HepG2 (cell line): Measurements from ENCODE around the gene CSNK1D. TPM values are rescaled to one million over a fixed set of nuclear protein-coding genes. Genes with fewer than 3 reads are reported as not detected.
A peak's percentile ranks its signal among the peaks of the same experiment; 100 is the strongest.

Source experiments
- ASH2L ChIP-seq: fragments of 300-600, 200-600 bp; sonication (generic); IDR thresholded peaks from 2 replicates; pipeline ENCODE4 v1.7.0; 2017; ENCODE audit warnings: low read depth, mild to moderate bottlenecking, moderate library complexity, mixed read lengths, low read length; ENCODE audit not compliant: insufficient read length
- BORCS8-MEF2B ChIP-seq: sonication (generic); formaldehyde crosslinking; IDR thresholded peaks from 2 replicates; pipeline ENCODE4 v1.8.0; 2022; ENCODE audit warnings: mild to moderate bottlenecking, missing genetic modification reagents
- CCDC6 ChIP-seq: sonication (generic); formaldehyde crosslinking; IDR thresholded peaks from 2 replicates; pipeline ENCODE4 v1.8.1; 2022; ENCODE audit warnings: mild to moderate bottlenecking, missing genetic modification reagents, moderate library complexity
- HMGA1 ChIP-seq: sonication (generic); formaldehyde crosslinking; conservative IDR thresholded peaks from 2 replicates; pipeline ENCODE4 v1.4.0; 2020; ENCODE audit warnings: missing genetic modification reagents
- MAFF ChIP-seq: IDR thresholded peaks from 2 replicates; pipeline ENCODE4 v1.6.1; 2011; ENCODE audit warnings: low read depth, low read length, improper control_type of control experiment
- PPARG ChIP-seq: conservative IDR thresholded peaks from 2 replicates; pipeline ENCODE4 v1.6.1; 2016; ENCODE audit warnings: missing biosample characterization, missing genetic modification reagents
- PREB ChIP-seq: sonication (generic); formaldehyde crosslinking; IDR thresholded peaks from 2 replicates; pipeline ENCODE4 v1.4.0; 2020; ENCODE audit warnings: missing genetic modification reagents
- SMYD3 ChIP-seq: sonication (generic); formaldehyde crosslinking; IDR thresholded peaks from 2 replicates; pipeline ENCODE4 v1.8.1; 2023; ENCODE audit warnings: mild to moderate bottlenecking, missing genetic modification reagents
- SOX6 ChIP-seq, 2 experiments: fragments of 450-650 bp in 1 of 2; sonication (generic) in 1 of 2; formaldehyde crosslinking in 1 of 2; IDR thresholded peaks; 2 replicates each; pipeline versions ENCODE4 v1.4.0 to v1.6.1; 2017 to 2020; ENCODE audit warnings: antibody characterized with exemption in 1 of 2, mild to moderate bottlenecking in 1 of 2, missing genetic modification reagents in 1 of 2
- SP2 ChIP-seq: sonication (generic); formaldehyde crosslinking; IDR thresholded peaks from 2 replicates; pipeline ENCODE4 v1.5.1; 2020; ENCODE audit warnings: mild to moderate bottlenecking, missing genetic modification reagents
- TAF15 ChIP-seq: fragments of 200-400 bp; formaldehyde crosslinking; IDR thresholded peaks from one replicate; pipeline ENCODE4 v1.6.1; 2018; ENCODE audit warnings: mild to moderate bottlenecking, low read depth, low read length; ENCODE audit not compliant: poor library complexity, severe bottlenecking
- U2AF1 ChIP-seq: fragments of 200-400 bp; formaldehyde crosslinking; optimal IDR thresholded peaks from 2 replicates; pipeline ENCODE3; 2017; ENCODE audit warnings: mild to moderate bottlenecking, low read depth, low read length
- ZFP41 ChIP-seq: sonication (generic); formaldehyde crosslinking; IDR thresholded peaks from 2 replicates; pipeline ENCODE4 v1.4.0; 2020; ENCODE audit warnings: mild to moderate bottlenecking, missing genetic modification reagents, borderline replicate concordance
- ZNF350 ChIP-seq: sonication (generic); formaldehyde crosslinking; IDR thresholded peaks from 2 replicates; pipeline ENCODE4 v1.4.0; 2020; ENCODE audit warnings: mild to moderate bottlenecking, low read depth, missing genetic modification reagents, borderline replicate concordance
- ZNF414 ChIP-seq: sonication (generic); formaldehyde crosslinking; IDR thresholded peaks from 2 replicates; pipeline ENCODE4 v1.5.0; 2020; ENCODE audit warnings: missing genetic modification reagents
- ZNF557 ChIP-seq: sonication (generic); formaldehyde crosslinking; IDR thresholded peaks from 2 replicates; pipeline ENCODE4 v1.4.0; 2020; ENCODE audit warnings: missing genetic modification reagents
- ZNF589 ChIP-seq: sonication (generic); formaldehyde crosslinking; conservative IDR thresholded peaks from 2 replicates; pipeline ENCODE4 v1.8.0; 2022; ENCODE audit warnings: mild to moderate bottlenecking, moderate library complexity, missing genetic modification reagents
- ZNF597 ChIP-seq: sonication (generic); formaldehyde crosslinking; IDR thresholded peaks from 2 replicates; pipeline ENCODE4 v1.5.0; 2020; ENCODE audit warnings: missing genetic modification reagents
- ZNF792 ChIP-seq: IDR thresholded peaks from 2 replicates; pipeline ENCODE4 v1.6.1; 2016
- ZNF878 ChIP-seq: sonication (generic); formaldehyde crosslinking; IDR thresholded peaks from 2 replicates; pipeline ENCODE4 v1.8.1; 2023; ENCODE audit warnings: mild to moderate bottlenecking, missing genetic modification reagents, moderate library complexity
- ZSCAN9 ChIP-seq: IDR thresholded peaks from 2 replicates; pipeline ENCODE4 v1.6.1; 2016; ENCODE audit warnings: borderline replicate concordance
- ZZZ3 ChIP-seq: sonication (generic); formaldehyde crosslinking; IDR thresholded peaks from 2 replicates; pipeline ENCODE4 v1.4.0; 2020; ENCODE audit warnings: missing genetic modification reagents, mild to moderate bottlenecking, borderline replicate concordance
- polyA plus RNA-seq, 8 experiments: library from polyadenylated mRNA; depleted of rRNA in 3 of 8; stranded (reverse) in 7 of 8; unstranded in 1 of 8; fragments of >200 nt; fragmentation: Illumina TruSeq in 4 of 8; extraction: Trizol in 4 of 8; gene quantifications; 2 replicates each; pipeline versions ENCODE4 v1.2.1 to v1.2.3, GENCODE V29; 2011 to 2016; ENCODE audit warnings: low read depth in 4 of 8, missing spikeins in 1 of 8, mixed read lengths in 1 of 8; ENCODE audit not compliant: insufficient read depth in 1 of 8
- total RNA-seq, 5 experiments: library from RNA; depleted of rRNA; stranded (reverse); fragments of >200 nt; fragmentation: Illumina TruSeq; extraction: Trizol; gene quantifications; 2 replicates each; pipeline ENCODE4 v1.2.3, GENCODE V29; 2016; ENCODE audit warnings: low read depth in 1 of 5
- TF ChIP-seq, protein P1 (sequence below): sonication (generic); formaldehyde crosslinking; IDR thresholded peaks from 2 replicates; pipeline ENCODE4 v1.5.0; 2020; ENCODE audit warnings: missing genetic modification reagents
- TF ChIP-seq, protein P2 (sequence below): sonication (generic); formaldehyde crosslinking; IDR thresholded peaks from 2 replicates; pipeline ENCODE4 v1.8.0; 2022; ENCODE audit warnings: missing genetic modification reagents, mild to moderate bottlenecking, inconsistent platforms, borderline replicate concordance

The CSNK1D gene
- total and polyA plus RNA-seq, 2 of the 13 experiments (the other 11 are each of a cell fraction or from before 2014, with no cell fraction given), result 31.5 to 128 TPM

DNA sequence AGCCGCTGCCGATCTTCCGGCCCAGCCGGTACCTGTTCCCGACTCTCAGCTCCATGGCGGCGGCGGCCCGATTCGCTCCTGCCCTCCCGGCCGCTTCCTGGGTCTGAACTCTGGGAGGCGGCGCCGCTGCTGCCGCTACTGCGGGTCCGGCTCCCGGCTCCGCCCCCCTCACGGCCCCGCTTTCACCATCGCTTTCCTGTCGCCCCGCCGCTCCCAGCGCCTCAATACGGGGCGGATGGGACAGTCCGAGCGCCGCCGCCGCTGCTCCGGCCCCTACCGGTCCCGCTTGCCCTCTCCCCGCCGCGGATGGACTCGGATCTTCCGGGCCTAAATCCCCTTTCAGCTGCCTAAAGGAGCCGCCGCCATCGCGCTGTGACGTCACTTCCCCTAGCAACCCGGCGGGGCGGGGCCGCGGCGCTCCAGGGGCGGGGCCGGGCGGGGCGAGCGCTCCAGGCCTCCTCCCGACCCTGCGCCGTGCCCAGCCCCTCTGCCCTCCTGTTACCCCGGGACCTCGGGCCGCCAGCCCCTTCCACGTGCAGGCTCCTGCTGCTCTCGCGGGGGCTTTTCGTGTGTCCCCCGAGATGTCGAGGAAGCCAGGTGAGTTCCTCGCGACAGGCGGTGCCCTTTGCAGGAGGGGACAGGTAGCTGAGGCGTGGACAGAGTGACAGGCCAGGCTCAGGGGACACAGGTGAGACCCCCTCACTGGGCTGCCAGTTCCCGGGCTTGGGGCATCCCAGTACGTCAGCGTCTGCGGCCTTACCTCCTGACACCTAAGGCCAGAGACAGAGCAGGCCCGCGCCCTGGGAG lies at the start of gene CSNK1D (continued):
- TF ChIP-seq ZNF597 (CRISPR knock-in tag) (no peak), U2AF1 (no peak), SMYD3 (CRISPR knock-in tag) (no peak), ZSCAN9 (CRISPR knock-in tag) (peak; percentile 80), ZNF350 (CRISPR knock-in tag) (peak; percentile 94; the same call in 1 of the 2 replicates), ZFP41 (no peak), ZNF557 (0 out of 2 replicates have a peak, but pooled peaks have one; percentile 68), SOX6 (IDR thresholded peaks at IDR 0.05) (no peak), SOX6 (CRISPR knock-in tag; IDR thresholded peaks at IDR 0.05) (peak; percentile 72), BORCS8-MEF2B (peak; percentile 77; the same call in 1 of the 2 replicates), PPARG (peak; percentile 42; the same call in 1 of the 2 replicates), SP2 (CRISPR knock-in tag) (0 out of 2 replicates have a peak, but pooled peaks have one; percentile 16), TAF15 (peak; percentile 34), ZNF878 (CRISPR knock-in tag) (peak; percentile 94), CCDC6 (CRISPR knock-in tag) (peak; percentile 91; the same call in 1 of the 2 replicates), PREB (CRISPR knock-in tag) (no peak), ZNF414 (CRISPR knock-in tag) (peak; percentile 77; the same call in 1 of the 2 replicates), ZNF792 (CRISPR knock-in tag) (peak; percentile 86), HMGA1 (no peak), ZNF589 (CRISPR knock-in tag) (no peak; the same call in none of the 2 replicates), ASH2L (peak; percentile 95), MAFF (no peak), ZZZ3 (CRISPR knock-in tag) (peak; percentile 100)
- TF ChIP-seq, protein P1, sequence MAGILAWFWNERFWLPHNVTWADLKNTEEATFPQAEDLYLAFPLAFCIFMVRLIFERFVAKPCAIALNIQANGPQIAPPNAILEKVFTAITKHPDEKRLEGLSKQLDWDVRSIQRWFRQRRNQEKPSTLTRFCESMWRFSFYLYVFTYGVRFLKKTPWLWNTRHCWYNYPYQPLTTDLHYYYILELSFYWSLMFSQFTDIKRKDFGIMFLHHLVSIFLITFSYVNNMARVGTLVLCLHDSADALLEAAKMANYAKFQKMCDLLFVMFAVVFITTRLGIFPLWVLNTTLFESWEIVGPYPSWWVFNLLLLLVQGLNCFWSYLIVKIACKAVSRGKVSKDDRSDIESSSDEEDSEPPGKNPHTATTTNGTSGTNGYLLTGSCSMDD (CRISPR knock-in tag), result peak; percentile 52; the same call in 1 of the 2 replicates
- TF ChIP-seq, protein P2, sequence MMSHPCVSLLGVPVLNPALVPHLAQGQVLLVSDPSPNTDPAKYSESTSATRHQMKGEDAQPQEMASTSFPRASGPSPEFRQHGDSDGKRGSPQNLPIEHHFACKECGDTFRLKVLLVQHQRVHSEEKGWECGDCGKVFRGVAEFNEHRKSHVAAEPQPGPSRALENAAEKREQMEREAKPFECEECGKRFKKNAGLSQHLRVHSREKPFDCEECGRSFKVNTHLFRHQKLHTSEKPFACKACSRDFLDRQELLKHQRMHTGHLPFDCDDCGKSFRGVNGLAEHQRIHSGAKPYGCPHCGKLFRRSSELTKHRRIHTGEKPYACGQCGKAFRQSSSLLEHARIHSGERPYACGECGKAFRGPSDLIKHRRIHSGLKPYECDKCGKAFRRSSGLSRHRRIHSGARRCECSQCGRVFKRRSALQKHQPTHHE, result peak; percentile 54; the same call in 1 of the 2 replicates
